Measurements from ENCODE around the gene GNAZ. TPM values are rescaled to one million over a fixed set of nuclear protein-coding genes. Genes with fewer than 3 reads are reported as not detected.

Gene GNAZ
- total RNA-seq, 4 donors from 2014 or later, result 5.6 to 21.6 (median 12.1) TPM

GRCh38 chr22:23063539-23064380, 6.6 kb upstream of the GNAZ start:
- intact Hi-C loops (cut with DNase I; ENCODE audit: low total_unique reads), result no loop called here
- H3K27ac ChIP-seq, result no peak overlapping the region
- no peak overlapping the region for H3K4me3 ChIP-seq
- no peaks in the 10 kb centered on the region for H3K27me3 ChIP-seq
- H3K4me1 ChIP-seq, result no peaks in the 10 kb centered on the region
- H3K36me3 ChIP-seq, result no peaks in the 10 kb centered on the region
- DNase-seq, result peak in 1 of 2 donors; percentile 11
- no peaks in the 10 kb centered on the region for H3K9me3 ChIP-seq
- TF ChIP-seq POLR2A (IDR thresholded peaks at IDR 0.05), result no peak
- TF ChIP-seq, protein P1, sequence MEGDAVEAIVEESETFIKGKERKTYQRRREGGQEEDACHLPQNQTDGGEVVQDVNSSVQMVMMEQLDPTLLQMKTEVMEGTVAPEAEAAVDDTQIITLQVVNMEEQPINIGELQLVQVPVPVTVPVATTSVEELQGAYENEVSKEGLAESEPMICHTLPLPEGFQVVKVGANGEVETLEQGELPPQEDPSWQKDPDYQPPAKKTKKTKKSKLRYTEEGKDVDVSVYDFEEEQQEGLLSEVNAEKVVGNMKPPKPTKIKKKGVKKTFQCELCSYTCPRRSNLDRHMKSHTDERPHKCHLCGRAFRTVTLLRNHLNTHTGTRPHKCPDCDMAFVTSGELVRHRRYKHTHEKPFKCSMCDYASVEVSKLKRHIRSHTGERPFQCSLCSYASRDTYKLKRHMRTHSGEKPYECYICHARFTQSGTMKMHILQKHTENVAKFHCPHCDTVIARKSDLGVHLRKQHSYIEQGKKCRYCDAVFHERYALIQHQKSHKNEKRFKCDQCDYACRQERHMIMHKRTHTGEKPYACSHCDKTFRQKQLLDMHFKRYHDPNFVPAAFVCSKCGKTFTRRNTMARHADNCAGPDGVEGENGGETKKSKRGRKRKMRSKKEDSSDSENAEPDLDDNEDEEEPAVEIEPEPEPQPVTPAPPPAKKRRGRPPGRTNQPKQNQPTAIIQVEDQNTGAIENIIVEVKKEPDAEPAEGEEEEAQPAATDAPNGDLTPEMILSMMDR (IDR thresholded peaks at IDR 0.05), result no peak

- peaks cover 0 to 3% of the 10 kb centered on the region in 2 donors for H3K4me1 ChIP-seq
- TF ChIP-seq, protein P1 (IDR thresholded peaks at IDR 0.05), result no peak
- no peak for TF ChIP-seq POLR2A (IDR thresholded peaks at IDR 0.05)
- DNase-seq, result peak in 1 of 2 donors; percentile 7
- H3K27ac ChIP-seq, result no peak overlapping the region
- H3K9me3 ChIP-seq, result no peaks in the 10 kb centered on the region
- no peaks in the 10 kb centered on the region for H3K27me3 ChIP-seq
- H3K4me3 ChIP-seq, result no peak overlapping the region
- intact Hi-C loops (cut with DNase I; ENCODE audit: low total_unique reads), result no loop called here
- H3K36me3 ChIP-seq, result no peaks in the 10 kb centered on the region
Observed at GRCh38 chr22:23064381-23065068, 5.8 kb upstream of the GNAZ start.

DNA sequence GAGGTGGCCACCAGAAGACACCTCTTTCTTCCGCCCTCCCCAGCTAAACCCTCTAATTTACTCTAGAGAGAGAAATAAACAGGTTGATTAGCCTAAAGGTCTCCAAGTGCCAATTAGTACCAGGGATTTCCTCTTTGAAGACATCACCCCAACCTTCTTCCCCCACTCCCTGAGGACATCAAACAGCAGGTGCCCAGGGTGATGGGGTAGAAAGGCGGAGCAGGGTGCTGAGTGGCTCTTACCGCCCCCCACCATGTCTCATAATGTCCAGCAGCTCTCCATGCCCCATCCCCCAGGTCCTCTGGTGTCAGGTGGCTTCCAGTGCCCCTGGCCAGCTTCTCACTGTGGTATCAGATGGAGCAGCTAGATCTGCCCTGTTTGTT, 5.3 kb upstream of the GNAZ start:
- Histone ChIP-seq H3K27me3 (no peaks in the 10 kb centered on the region), H3K4me1 (peaks cover 0 to 3% of the 10 kb centered on the region in 2 donors), H3K36me3 (no peaks in the 10 kb centered on the region), H3K9me3 (no peaks in the 10 kb centered on the region), H3K4me3 (no peak overlapping the region), H3K27ac (no peak overlapping the region)
- no peak for TF ChIP-seq POLR2A (IDR thresholded peaks at IDR 0.05)
- TF ChIP-seq, protein P1 (IDR thresholded peaks at IDR 0.05), result no peak
- intact Hi-C loops (cut with DNase I; ENCODE audit: low total_unique reads), result no loop called here
- peak in 1 of 2 donors; percentile 9 for DNase-seq

DNA sequence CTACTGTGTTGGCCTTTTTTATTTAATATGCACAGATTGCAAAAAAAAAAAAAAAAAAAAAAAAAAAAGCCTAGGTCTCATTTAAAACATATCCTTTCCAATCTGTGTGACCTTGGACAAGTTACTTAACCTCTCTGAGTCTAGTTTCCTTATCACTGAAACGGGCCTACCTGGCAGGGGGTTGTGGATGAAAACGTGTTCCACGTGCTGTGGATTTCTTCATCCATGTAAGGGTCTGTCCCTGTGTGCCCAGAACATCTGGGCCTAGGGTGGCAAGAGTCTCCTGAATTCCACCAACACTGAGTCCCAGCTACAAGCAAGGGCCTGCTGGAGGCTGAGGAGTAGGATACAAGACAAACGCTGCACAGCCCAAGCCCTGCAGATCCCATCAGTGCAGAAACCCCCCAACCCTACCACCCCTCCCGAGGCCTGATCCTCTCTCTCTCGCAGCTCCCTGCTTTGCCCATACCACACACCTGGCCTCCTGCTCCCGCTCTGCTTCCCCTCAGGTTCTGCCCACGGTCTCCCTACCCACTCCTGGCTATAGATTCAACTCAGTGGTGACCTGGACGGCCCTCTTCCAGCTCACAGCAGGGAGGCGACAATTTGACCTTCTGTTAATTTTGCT, 4.7 kb upstream of the GNAZ start:
- H3K9me3 ChIP-seq, result no peaks in the 10 kb centered on the region
- DNase-seq, result peak in 1 of 2 donors; percentile 6
- no peaks in the 10 kb centered on the region for H3K36me3 ChIP-seq
- TF ChIP-seq, protein P1 (IDR thresholded peaks at IDR 0.05), result no peak
- TF ChIP-seq POLR2A (IDR thresholded peaks at IDR 0.05), result no peak
- no peak overlapping the region for H3K4me3 ChIP-seq
- no peaks in the 10 kb centered on the region for H3K27me3 ChIP-seq
- intact Hi-C loops (cut with DNase I; ENCODE audit: low total_unique reads), result no loop called here
- no peak overlapping the region for H3K27ac ChIP-seq
- H3K4me1 ChIP-seq, result peaks cover 0 to 3% of the 10 kb centered on the region in 2 donors
